Kidney glomerular epithelial cell (primary cell): ENCODE measurements around the gene MGRN1.

Experiments used
- DNase-seq: peaks from one replicate; lab custom pipeline; 2025; lab: John Stamatoyannopoulos, UW

Gene MGRN1

DNA sequence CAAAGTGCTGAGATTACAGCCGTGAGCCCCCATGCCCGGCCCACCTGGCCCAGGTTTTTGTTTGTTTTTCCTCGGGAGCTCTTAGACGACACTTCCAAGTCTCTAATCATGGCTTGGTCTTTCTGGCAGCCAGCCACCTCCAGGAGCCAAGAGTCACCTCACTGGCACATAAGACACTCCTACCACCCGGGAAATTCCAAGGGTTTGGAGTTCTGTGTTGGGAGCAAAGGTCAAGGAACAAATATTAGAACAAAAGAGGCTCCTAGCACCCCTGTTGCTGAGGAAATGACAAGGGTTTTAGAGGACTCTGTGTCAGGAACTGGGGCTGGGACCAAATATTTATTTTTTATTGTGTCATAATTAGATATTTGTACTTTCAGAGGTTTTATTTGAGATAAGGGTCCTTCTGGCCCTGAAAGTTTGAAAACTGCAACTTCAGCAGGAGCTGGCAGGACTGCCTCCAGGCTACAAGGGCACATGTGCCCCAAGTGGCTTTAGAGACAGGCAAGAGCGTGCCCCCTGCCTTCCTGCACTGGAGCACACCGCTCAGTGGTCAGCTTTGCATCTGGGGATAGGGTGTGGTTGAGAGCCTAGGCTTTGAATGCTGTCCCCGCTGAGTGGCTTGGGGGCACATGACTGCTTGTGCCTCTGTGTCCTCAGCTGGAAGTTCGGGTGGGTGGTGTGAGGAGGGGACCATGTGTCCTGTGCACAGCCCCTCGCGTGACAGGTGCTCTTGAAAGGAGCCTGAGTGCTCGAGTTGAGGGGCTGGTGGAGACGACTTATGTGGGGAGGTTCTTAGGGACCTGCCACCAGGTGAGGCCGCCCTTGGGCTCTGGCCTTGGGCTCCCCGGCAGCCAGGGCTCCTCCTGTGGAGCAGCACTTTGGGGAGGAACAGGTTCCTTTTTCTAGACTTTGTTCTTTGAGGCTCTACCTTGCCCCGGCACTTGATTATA is 29.7 kb downstream of the MGRN1 start:
- DNase-seq, result peak; percentile 15

DNA sequence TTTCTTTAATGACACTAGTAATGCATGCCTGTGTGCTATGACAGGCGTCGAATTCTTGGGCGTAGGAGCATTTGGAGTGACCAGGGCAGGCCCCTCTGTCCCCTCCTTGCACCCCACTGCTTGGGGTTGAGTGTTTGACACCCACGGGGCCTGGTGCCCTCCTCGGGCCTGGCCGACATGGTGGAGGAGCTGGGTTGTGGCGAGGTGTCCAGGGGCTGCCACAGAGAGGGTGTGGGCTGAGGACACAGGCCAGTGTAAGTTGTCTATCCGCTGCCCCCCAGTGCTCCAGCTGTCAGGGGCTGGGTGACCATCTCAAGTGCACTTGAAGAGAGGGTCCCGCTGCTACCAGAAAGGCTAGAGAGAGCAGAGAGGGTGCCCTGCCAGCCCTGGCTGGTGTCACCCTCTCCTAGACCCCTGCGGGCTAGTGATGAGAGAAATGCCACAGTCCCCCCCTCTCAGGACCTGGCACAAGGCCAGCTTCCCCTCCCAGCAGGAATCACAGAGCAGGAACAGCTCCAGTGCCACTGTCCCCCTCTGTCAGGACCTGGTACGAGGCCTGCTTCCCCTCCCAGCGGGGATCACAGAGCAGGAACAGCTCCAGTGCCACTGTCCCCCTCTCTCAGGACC is 30.5 kb downstream of the MGRN1 start:
- DNase-seq, result no peak

DNA sequence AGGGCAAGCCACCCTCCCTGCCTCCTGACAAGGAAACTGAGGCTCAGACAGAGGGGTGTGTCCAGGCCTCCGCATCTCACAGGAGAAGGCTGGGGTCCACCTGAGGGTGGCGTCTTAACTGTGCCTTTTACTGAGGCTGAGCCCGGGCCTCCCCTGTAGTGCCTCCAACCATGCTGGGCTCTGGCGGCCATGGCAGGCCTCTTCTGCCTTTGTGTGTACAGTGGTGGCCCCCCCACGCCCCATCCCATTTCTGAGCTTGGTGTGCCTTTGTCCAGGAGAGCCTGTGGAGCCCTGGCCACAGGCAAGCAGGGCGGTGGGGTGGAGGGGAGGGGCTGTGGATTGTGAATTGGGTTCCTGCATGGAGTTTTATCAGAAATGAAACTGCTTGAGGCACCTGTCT is 31.2 kb downstream of the MGRN1 start:
- no peak for DNase-seq

DNA sequence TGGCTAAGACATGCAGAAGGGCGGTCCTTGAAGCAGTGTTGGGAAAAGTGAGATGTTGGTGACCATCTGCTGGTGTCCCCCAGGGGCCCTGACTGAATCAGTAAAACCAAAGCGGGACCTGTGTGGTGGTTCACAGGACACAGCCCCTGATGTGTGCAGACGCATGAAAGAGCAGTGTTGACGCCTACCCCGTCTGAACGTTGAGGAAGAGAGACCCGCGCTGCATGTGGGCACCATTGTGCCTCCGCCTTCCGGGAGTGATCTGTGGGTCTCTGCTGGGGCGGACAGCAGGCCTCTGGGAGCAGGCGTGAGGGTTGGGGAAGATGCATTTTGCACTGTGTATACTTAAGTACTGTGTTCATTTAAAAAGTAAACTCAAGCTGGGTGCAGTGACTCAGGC is 31.6 kb downstream of the MGRN1 start:
- no peak for DNase-seq

DNA sequence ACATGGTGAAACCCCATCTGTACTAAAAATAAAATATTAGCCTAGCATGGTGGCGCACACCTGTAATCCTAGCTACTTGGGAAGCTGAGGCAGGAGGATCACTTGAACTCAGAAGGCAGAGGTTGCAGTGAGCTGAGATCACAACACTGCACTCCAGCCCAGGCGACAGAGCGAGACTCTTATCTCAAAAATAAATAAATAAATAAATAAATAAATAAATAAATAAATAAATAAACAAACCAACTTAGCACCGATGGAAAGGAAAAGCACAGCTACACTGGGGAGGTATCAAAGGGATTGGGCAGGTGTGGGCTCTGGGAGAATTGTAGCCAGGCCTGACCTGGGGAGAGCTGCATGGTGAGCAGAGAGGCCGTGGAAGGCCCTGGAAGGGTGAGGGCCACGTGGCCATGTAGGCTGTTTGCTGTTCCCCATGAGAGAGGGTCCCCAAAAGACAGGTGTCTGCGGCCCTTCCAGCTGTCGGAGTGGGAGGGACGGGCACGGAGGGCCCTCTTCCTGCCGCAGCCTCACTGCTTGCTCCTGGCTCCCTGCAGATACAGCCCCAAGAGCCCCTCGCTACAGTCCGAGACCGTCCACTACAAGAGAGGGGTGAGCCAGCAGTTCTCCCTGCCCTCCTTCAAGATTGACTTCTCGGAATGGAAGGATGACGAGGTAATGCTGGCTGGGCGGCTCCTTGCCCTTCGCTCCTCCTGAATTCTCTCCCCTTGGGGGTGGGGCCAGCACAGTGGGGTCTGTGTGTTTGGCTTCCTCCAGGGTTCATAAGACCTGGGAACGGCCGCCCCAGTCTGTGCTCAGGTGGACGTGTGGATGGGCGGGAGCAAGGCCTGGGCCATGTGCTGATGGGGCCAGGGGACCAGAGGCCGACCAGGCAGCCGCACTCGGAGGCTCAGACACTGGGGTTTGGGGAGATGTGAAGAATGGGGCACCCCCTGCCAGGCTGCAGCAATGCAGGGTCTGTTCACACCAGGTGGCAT is 32.4 kb downstream of the MGRN1 start:
- no peak for DNase-seq

DNA sequence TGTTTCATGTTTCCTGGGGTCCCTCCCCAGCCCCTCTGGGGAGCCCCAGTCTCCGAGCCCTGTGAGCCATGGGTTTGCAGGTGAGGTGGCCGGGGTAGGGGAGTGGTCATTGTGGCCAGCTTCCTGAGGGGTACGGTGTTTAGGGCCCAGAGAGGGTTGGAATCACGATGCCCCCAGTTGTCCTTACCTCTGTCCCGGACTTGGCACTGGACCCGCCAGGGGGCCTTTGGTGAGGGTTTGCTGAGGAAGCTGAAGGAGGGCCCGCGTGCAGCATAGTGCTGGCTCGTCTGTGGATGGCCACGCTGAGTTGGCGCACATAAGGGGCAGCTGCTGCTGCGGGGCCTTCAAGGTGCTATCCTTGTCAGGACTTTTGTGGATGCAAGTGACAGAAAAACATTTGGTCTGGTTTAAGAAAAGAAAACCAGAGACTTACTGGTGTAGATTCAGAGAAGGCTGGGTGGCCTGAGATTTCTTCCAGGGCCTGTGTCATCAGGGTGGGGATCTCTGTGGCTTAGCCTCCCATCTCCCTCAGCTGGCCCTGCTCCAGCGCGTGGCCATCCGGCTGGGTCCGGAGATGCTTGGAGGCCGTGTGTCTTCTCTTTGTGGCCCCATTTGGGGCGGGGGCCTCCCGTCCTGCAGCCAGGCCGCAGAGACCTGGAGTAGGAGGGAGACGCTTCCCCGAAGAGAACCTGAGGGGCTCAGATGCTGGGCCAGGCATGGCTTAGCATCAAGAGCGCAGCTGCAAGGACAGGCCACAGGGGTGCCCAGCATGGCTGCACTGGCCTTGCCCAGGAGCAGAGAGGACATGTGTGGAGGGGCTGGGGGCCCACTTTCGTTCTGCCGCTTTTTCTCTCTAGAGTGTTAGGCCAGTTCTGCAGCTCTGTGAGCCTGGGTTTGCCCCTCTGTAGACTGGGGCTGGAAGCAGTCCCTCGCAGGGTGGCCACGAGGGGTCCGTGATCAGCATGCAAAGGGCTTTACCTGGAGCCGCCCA is 35.0 kb downstream of the MGRN1 start:
- DNase-seq, result no peak

DNA sequence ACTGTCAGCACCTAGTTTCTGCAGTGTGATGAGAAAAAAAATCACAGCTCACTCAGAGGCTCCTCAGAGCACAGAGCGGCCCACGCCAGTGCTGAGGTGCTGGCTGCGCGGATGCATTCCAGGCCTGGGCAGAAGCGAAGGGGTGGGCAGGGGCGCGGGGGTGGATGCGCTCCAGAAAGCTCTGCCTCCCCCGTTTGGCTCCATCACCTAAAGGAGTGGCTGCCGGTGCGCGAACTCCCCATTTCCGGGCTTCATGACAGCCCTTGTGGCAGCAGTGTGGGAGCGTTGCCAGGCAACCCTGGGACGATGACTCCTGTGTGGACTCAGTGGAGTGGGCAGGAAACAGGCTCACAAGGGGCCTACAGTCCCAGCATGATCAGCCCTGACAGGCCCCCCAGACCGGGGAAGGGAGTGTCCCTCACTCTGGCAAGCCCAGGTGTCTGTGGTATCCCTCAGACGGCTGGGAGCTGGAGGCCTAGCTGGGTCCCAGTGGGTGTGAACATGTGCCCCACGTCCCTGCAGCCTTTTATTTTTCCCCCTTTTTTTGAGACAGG is 35.9 kb downstream of the MGRN1 start:
- peak; percentile 98 for DNase-seq

DNA sequence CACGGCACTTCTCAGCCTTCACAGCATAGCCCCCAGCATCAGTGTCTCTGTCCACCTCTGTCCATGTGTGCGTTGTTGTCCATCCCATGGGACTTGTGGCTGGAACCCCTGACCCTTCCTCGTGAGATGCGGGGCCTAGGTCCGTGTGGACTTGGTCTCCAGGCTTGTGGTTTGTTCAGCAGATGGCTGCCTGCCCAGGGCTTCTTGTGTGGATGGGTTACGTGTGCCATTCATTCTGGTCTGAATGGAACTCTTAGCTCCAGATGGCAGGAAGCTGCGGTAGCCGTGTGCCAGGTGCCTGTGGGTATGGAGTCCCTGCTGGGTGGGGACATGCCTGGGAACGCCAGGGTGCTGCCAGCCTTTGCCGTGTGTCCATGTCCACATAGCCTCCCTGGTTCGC is 37.0 kb downstream of the MGRN1 start:
- DNase-seq, result no peak

DNA sequence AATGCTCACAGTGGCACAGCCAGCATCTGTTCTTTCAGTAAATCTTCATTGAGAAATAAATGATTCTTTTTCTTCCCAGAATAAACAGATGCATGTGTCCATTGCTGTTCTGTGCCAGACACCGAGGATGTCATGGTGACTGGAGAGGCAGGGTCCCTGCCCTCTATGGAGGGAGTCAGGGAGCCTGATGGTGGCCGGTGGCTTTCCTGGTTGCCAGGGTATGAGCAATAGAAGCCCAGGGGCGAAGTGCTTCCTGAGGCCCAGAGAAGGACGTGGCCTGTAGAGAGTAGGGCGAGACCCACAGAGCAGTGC is 38.8 kb downstream of the MGRN1 start:
- DNase-seq, result no peak

DNA sequence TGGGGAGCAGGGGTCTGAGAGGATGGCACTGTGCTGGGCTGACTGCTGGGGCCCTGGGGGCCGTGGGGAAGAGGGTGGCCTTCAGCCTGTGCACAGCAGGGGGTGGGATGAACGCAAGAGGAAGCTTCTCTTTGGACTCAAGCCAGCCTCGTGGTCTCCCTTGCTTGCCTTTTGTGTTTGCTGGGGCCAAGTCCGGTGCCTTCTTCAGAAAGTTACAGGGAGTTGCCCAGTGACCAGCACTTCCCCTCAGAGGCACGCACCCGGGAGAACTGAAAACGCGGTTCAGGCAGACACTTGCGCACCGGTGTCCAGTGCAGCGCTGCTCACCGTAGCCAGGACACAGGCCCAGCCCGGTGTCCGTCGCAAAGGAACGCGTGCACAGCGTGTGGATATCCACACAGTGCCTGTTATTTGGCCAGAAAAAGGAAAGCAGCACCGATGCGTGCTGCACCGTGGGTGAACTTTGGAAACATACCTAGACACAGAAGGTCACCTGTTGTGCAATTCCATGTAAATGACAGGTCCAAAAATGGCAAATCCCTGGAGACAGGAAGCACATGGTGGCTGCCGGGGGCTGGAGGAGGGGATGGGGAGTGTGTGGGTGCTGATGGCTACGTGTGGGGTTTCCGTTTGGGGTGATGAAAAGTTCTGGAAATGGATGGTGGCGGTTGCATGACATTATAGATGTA is 39.3 kb downstream of the MGRN1 start:
- no peak for DNase-seq

DNA sequence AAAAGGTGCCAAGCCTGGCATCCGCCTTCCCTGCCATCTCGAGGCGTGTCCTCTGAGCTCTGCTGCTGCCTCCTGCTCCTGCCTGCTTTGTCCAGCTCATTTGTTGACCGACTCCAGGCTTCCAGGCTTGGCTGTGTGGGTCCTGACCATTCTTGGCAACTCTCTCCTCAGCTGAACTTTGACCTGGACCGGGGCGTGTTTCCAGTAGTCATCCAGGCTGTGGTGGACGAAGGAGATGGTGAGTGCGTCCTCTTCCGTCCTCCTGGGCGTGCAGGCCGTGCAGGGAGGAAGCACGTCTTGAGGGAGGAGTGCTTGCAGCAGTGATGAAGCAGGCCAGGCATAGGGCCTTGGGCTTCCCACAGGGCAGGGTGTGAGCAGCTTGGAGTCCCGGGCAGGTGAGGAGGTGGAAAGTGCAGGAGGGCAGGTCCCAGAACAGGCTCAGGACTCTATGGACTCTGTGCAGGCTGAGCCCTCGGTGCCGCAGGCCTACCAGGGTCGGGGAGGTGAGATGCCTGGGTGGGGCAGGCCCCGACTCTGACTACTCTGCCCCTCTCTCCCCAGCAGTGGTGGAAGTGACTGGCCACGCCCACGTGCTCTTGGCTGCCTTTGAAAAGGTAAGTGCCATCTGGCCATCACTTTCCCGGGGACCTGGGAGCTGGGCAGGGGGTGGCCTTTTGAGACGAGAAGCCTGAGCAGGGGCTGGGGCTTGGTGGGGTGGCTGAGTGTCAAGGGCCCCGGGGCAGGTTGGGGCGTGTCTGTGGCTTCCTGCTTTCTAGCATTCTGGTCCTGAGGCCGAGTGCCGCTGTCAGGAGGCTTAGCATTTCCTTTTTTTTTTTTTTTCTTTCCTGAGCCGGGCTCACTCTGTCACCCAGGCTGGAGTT is 40.2 kb downstream of the MGRN1 start:
- no peak for DNase-seq

DNA sequence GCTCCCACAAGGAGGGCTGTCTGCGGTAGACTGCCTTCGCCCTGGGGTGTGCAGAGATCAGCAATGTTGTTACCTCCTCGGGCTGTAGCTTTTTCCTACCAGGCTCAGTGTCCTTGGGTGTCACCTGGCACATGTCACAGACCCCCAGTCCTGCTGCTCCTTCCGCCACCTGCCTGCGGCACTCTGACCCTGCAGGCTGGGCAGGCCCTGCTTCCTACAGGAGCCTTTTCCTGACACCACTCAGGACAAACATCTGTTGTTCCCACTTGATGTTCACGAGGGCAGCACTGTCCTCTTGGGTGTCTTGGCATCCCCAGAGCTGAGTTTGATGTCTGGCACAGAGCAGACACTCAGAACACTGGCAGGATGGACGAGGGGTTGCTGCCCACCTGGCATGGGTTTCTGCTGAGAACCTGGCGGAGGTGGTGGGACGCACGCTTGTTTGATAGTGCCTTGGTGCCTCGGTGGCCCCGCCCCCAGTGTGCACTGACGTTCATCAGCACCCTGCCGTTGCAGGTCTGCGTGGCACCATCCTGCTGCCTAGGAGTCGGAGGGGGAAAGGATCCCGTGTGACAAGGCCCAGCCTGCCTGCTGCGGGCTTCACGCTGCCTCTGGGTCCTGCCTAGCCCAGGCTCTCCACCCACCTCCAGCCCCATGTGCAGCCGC is 42.0 kb downstream of the MGRN1 start:
- DNase-seq, result no peak

DNA sequence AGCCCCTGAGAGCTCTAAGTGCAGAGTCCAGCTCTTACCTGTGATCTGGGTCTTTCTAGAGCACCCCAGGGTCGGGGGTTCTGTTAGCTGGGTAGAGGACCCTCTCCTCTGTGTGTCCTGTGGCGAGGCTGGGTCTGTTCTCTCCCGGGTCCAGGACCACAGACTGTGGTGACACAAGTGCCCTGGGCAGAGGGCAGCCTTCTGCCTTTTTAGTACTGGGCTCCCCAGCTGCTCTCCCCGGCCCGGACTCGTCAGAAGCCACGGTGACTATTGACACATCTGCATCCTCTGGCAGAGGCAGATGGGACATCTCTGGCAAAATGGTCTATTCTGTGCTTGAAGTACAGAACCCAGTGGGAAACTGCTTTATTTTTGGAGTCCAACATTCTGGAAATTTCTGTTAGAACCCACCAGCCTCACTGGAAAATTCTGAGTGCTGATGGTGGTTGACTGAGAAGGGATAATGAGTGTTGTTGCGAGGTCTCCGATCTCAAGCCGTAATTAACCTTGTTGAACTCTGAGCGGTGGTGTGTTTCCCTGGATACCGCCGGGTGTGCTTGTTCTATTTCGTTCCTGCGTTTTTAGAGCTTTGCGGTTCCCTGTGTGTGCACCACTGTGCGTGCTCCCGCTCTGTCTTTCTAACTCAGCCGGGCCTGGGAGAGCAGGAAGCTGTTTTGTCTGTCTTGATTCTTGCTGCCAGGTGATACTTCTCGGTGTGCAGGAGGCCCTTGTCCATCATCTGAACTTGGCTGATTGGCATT is 42.8 kb downstream of the MGRN1 start:
- DNase-seq, result no peak

DNA sequence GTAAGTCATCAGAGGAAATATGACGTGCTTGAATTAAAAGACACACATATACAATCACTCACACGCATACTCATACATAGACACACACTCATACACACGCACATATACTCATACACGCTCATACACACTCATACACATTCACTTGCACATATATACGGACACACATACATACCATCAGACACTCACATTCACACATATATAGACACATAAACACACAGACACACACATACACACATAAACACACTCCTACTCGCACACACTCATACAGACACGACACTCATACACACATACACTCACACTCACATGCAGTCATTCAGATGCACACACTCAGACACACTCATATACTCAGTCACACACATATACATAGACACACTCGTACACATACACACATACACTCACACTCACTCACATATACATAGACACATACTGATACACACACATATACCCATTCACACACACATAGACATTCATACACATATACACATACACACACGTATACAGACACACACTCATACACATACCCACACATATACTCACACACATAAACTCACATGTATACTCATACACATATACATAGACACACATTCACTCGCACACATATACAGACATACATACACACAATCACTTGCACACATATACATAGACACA is 43.8 kb downstream of the MGRN1 start:
- no peak for DNase-seq

DNA sequence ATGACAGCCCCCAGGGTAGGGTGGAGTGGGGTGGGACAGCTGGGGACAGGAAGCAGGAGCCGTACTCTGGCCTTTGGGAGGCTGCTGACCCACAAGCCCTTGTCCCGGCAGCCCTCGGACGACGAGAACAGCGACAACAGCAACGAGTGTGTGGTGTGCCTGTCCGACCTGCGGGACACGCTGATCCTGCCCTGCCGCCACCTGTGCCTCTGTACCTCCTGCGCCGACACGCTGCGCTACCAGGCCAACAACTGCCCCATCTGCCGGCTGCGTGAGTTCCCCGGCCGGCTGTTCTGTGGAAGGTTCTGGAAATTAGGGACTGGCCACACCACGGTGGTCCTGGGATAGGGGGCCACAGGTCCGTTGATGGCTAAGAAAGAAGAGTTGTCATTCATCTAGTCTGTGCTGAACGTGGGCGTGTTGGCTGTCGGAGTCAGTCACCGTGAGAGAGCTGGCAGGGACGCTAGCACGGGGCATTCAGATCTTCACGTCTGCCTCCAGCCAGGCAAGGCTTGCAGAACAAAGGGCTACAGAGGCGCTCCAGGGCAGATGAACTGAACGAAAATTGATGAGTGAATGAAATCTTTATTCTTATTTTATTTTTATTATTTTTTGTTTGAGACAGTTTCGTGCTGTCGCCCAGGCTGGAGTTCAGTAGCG is 48.9 kb downstream of the MGRN1 start:
- DNase-seq, result no peak

DNA sequence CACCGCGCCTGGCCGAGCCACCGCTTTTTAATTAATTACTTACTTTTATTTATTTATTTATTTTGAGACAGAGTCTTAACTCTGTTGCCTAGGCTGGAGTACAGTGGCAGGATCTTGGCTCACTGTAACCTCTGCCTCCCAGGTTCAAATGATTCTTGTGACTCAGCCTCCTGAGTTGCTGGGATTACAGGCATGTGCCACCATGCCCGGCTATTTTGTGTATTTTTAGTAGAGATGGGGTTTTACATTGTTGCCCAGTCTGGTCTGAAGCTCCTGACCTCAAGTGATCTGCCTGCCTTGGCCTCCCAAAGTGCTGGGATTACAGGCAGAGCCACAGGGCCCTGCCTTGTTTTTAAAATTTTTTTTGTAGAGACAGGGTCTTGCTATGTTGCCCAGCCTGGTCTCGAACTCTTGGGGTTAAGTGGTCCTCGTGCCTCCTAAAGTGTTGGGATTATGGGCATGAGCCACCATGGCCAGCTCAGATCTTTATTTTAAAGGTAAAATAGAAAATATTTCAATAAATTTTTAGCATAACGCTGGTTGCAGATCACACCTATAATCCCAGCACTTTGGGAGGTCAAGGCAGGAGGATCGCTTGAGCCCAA is 50.4 kb downstream of the MGRN1 start:
- DNase-seq, result no peak
